Coronary artery (tissue), 2 donors: Measurements from ENCODE around the gene EXOC3.
A peak's percentile ranks its signal among the peaks of the same experiment; 100 is the strongest.

ENCODE experiments used
- DNase-seq: peaks from one replicate; pipeline ENCODE4 v3.0.0-alpha.2; 2017; ENCODE audit warnings: low spot score
- H3K27ac ChIP-seq, 2 donors: fragments of 200-600 bp; sonication (generic); one replicate each; pipeline ENCODE4 v1.5.1; 2016 to 2019
- H3K4me3 ChIP-seq: fragments of 200-600 bp; sonication (generic); 2 replicates; pipeline ENCODE4 v1.5.1; 2016; ENCODE audit warnings: mild to moderate bottlenecking, moderate library complexity
- TF ChIP-seq, protein P1 (sequence below): fragments of 200-600 bp; sonication (generic); IDR thresholded peaks from one replicate; pipeline ENCODE4 v1.5.1; 2019; ENCODE audit warnings: antibody characterized with exemption

Gene EXOC3

GRCh38 chr5:443239-444151 lies 519 bp downstream of the EXOC3 start:
- Histone ChIP-seq H3K4me3 (peak overlapping the region; percentile 83), H3K27ac (peak overlapping the region; percentile 56 to 84)
- DNase-seq: peak; percentile 59
- TF ChIP-seq, protein P1, sequence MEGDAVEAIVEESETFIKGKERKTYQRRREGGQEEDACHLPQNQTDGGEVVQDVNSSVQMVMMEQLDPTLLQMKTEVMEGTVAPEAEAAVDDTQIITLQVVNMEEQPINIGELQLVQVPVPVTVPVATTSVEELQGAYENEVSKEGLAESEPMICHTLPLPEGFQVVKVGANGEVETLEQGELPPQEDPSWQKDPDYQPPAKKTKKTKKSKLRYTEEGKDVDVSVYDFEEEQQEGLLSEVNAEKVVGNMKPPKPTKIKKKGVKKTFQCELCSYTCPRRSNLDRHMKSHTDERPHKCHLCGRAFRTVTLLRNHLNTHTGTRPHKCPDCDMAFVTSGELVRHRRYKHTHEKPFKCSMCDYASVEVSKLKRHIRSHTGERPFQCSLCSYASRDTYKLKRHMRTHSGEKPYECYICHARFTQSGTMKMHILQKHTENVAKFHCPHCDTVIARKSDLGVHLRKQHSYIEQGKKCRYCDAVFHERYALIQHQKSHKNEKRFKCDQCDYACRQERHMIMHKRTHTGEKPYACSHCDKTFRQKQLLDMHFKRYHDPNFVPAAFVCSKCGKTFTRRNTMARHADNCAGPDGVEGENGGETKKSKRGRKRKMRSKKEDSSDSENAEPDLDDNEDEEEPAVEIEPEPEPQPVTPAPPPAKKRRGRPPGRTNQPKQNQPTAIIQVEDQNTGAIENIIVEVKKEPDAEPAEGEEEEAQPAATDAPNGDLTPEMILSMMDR: no peak

GRCh38 chr5:444226-444625 lies 1.2 kb downstream of the EXOC3 start:
- Histone ChIP-seq H3K4me3 (peak overlapping the region; percentile 83), H3K27ac (no peak overlapping the region)
- no peak for DNase-seq
- TF ChIP-seq, protein P1: no peak

DNA sequence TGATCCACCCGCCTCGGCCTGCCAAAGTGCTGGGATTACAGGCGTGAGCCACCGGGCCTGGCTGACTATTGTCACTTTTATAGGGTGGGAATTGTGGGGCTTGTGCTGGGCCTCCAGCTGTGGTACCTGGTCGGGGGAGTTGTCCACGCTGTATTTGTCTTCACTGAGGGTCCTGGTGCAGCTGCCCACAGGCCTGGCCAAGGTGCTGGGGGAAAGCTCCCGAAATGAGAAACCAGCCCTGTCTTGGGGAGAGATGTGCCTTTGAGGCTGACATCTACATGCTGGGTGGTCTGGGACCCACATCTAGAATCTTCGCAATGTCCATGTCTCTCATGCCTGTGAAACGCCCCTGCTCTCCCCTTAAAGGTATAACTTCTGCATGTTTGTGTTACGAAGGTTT lies 2.6 kb downstream of the EXOC3 start:
- no peak for DNase-seq
- TF ChIP-seq, protein P1: no peak
- Histone ChIP-seq H3K27ac (no peak overlapping the region), H3K4me3 (no peak overlapping the region)

- no peak for DNase-seq
- TF ChIP-seq, protein P1: no peak
- Histone ChIP-seq H3K4me3 (no peak overlapping the region), H3K27ac (no peak overlapping the region)
Measured at GRCh38 chr5:446066-446882, 3.3 kb downstream of the EXOC3 start.

DNA sequence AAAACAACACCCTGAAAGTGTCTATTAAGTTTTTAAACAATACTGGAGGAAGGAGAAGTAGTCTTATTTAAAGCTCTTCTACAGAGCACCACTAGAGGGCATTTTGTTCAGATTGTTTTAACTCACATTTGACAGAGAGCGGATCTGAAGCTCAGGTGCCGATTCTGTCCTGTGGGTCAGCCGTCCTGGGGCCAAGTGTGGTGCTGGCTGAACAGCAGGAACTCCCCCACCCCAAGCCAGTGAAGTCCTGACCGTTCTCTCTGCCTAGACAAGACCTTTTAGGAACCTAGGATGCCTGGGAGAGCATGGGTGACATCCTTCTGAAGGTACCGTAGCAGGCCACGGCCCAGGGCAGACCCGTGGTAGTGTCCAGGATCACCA lies 3.9 kb downstream of the EXOC3 start:
- TF ChIP-seq, protein P1: no peak
- no peak overlapping the region for H3K27ac ChIP-seq
- no peak for DNase-seq
- H3K4me3 ChIP-seq: no peak overlapping the region

GRCh38 chr5:447501-447900 lies 4.5 kb downstream of the EXOC3 start:
- TF ChIP-seq, protein P1: no peak
- no peak overlapping the region for H3K27ac ChIP-seq
- H3K4me3 ChIP-seq: no peak overlapping the region
- peak; percentile 43 for DNase-seq
